Measurements from ENCODE around the gene TFDP1.
"Not testable (repeated sequence)": the region's sequence is repeated elsewhere in the genome, so short reads cannot be mapped to it uniquely, and the experiment has no call there.

TFDP1 gene

DNA sequence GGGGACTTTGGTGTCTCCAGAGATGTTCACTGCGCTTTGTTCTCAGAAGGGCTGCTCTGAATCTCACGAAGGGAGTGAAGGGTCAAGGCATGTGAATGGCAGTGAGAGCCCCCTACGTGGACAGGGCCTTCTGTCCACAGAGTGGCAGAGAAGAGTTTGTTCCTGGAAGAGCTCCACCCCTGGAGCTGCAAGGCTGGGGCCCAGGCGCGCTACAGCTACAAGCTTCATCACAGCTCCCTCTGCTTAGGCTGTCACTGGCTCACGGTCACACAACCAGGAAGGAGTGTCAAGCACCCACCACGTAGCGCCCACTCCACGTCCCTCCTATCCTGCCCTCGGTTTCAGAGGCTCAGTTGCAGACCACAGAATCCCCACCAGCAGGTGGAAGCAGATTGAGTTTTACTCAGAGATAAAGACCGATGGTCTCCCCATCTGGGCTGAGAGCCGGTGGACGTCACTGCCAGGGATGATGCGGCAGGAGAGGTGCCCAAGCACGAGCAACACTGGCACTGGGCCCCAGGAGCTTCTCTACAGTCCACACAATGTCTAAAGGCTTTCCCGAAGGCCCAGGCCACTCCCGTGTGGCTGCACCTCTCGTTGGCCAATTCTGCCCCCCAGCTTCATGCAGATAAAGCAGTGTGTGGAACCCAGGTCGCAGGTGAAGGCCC lies 23.0 kb upstream of the TFDP1 start:
- no peak for DNase-seq (ENCODE audit: low spot score)
- in situ Hi-C loops (cut with MboI; ENCODE audit: low sequenced_read_pairs, unreplicated experiment), result no loop called here

DNA sequence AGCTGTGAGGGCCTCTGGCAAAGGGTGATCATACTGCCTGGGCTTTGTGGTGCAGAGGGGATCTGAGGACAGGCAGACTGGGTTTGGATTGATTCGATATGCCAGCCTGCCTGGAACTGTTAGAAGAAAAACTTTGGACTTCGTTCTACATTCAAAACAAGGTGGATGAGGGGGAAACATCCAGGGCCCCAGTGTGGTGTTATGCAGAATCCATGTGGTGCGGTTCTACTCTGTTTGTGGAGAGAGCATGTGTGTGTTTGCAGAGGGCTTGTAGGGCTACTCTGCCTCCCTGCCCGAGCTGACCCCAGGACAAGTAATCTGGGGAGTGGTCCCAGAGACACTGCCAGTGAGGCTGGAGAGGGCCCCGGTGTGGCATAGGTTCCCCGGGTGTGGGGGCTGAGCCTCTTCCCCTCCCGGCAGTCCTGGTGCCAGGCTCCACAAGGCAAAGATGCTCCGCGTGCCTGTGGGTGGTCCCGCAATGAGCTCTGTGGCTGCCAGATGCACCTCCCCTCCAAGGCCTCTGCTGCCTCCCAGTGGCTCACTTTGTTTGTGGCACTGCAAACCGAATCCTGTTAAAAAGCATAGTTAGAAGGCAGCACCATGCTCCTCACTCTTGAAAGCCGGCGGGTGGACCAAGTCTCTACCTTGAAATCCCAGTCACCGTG lies 22.3 kb upstream of the TFDP1 start:
- DNase-seq (ENCODE audit: low spot score), result peak; percentile 81
- in situ Hi-C loops (cut with MboI; ENCODE audit: low sequenced_read_pairs, unreplicated experiment), result no loop called here
- TF ChIP-seq, protein P1, sequence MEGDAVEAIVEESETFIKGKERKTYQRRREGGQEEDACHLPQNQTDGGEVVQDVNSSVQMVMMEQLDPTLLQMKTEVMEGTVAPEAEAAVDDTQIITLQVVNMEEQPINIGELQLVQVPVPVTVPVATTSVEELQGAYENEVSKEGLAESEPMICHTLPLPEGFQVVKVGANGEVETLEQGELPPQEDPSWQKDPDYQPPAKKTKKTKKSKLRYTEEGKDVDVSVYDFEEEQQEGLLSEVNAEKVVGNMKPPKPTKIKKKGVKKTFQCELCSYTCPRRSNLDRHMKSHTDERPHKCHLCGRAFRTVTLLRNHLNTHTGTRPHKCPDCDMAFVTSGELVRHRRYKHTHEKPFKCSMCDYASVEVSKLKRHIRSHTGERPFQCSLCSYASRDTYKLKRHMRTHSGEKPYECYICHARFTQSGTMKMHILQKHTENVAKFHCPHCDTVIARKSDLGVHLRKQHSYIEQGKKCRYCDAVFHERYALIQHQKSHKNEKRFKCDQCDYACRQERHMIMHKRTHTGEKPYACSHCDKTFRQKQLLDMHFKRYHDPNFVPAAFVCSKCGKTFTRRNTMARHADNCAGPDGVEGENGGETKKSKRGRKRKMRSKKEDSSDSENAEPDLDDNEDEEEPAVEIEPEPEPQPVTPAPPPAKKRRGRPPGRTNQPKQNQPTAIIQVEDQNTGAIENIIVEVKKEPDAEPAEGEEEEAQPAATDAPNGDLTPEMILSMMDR (IDR thresholded peaks at IDR 0.05; ENCODE audit: borderline replicate concordance, control extremely low read depth, extremely low read depth, insufficient read depth, missing control alignments), result peak; percentile 81

More for the DNA sequence above, 23.0 kb upstream of the TFDP1 start:
- TF ChIP-seq, protein P1 (IDR thresholded peaks at IDR 0.05; ENCODE audit: borderline replicate concordance, control extremely low read depth, extremely low read depth, insufficient read depth, missing control alignments), result no peak

DNA sequence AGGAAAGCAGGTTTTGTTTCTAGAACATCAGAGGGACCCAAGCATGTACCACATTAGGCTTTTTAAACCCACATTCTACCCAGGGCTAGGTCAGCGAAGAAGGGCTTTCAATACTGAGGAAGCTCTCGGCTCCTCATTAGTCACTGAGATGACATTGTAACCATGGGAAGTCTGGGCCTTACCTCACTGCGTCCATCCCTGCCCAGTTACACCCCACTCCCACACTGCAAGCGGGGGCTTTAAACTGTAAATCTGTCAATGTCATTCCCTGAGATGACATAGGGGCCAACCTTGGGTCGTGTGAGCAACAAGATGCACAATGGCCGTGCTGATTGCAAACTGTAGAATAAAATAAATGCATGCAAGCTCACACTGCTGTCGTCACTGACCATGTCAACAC lies 21.7 kb upstream of the TFDP1 start:
- TF ChIP-seq, protein P1 (IDR thresholded peaks at IDR 0.05; ENCODE audit: borderline replicate concordance, control extremely low read depth, extremely low read depth, insufficient read depth, missing control alignments), result no peak
- DNase-seq (ENCODE audit: low spot score), result no peak
- in situ Hi-C loops (cut with MboI; ENCODE audit: low sequenced_read_pairs, unreplicated experiment), result no loop called here

DNA sequence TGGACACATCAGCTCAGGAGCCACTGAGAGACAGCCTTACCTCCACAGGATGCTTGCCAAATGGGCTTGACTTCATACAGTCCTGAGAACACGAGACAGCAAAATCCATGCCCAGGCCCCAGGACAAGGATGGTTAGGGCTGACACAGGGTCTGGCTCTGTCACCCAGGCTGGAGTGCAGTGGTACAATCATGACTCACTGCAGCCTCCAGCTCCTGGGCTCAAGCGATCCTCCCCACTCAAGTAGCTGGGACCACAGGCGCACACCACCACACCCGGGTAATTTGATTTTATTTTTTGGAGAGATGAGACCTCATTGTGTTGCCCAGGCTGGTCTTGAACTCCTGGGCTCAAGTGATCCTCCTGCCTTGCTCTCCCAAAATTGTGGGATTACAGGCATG lies 21.0 kb upstream of the TFDP1 start:
- in situ Hi-C loops (cut with MboI; ENCODE audit: low sequenced_read_pairs, unreplicated experiment); DNase-seq (ENCODE audit: low spot score): not testable (repeated sequence)

DNA sequence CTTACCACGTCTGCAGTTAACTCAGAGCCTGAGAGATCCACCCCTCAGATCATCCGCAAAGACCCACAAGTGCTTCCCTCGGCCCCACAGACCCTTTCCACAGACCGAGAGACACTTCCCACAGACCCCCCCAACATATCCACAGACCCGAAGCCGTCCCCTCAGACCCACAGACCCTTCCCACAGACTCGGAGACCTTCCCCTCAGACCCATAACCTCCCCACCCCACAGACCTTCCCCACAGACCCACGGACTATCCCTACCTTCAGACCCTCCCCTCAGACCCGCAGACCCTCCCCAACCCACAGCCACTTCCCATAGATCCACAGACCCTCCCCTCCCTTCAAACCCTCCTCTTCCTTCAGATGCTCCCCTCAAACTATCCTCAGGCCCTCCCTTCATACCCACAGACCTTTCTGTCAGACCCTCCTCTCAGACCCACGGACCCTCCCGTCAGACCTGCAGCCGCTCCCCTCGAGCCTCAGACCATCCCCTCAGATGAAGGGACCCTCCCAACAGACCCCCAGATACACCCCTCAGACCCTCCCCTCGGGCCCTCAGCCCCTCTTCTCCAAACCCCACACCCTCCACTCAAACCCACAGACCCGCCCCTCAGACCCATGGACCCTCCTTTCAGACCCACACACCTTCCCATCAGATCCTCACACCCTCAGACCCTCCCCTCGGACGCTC lies 20.1 kb upstream of the TFDP1 start:
- no peak for DNase-seq (ENCODE audit: low spot score)

DNA sequence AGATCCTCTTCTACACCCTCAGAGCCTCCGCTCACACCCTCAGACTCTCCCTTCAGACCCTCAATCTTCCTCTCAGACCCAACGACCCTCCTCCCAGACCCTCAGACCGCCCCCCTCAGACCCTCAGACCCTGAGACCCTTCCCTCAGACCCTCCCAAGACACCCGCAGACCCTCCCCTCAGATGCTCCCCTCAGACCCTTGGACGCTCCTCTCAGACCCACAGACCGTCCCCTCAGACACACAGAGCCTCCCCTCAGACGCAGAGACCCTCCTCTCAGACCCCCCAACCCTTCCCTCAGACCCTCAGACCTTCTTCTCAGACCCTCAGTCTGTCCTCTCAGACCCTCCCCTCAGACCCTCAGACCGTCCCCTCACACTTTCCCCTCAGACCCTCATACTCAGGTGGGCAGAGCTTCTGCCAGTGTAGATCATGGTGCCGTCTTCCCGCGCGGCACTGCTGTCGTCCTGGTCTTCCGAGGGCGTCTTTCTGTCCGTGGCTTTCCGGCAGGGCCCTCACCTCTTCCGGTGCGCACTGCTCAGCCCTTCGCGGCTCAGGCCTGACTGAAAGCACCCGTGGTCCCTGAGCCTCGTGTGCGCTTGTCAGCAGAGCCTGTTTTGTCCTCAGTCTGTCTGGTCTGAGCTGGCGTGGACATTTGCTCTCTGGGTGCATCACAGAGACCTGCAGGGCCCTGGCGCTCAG lies 18.9 kb upstream of the TFDP1 start:
- TF ChIP-seq, protein P1 (IDR thresholded peaks at IDR 0.05; ENCODE audit: borderline replicate concordance, control extremely low read depth, extremely low read depth, insufficient read depth, missing control alignments), result no peak
- no peak for DNase-seq (ENCODE audit: low spot score)
- in situ Hi-C loops (cut with MboI; ENCODE audit: low sequenced_read_pairs, unreplicated experiment), result no loop called here

More for the DNA sequence above, 20.1 kb upstream of the TFDP1 start:
- in situ Hi-C loops (cut with MboI; ENCODE audit: low sequenced_read_pairs, unreplicated experiment), result no loop called here
- TF ChIP-seq, protein P1 (IDR thresholded peaks at IDR 0.05; ENCODE audit: borderline replicate concordance, control extremely low read depth, extremely low read depth, insufficient read depth, missing control alignments), result no peak

Measured in GM13976 (cell line).